Measurements from ENCODE around the gene CEMIP. TPM values are rescaled to one million over a fixed set of nuclear protein-coding genes. Genes with fewer than 3 reads are reported as not detected.
"Not testable (repeated sequence)": the region's sequence is repeated elsewhere in the genome, so short reads cannot be mapped to it uniquely, and the experiment has no call there.

The CEMIP gene
- total RNA-seq, 2 experiments from 2014 or later, result not detected

GRCh38 chr15:80949756-80950155, 170.6 kb downstream of the CEMIP start:
- Mint-ChIP-seq H3K4me3 (no peak overlapping the region), H3K9me3 (no peaks in the 10 kb centered on the region), H3K36me3 (ENCODE audit: low read depth) (peaks cover 16% of the 10 kb centered on the region), H3K27ac (no peak overlapping the region), H3K27me3 (no peaks in the 10 kb centered on the region), H3K4me1 (no peaks in the 10 kb centered on the region)
- no peak for DNase-seq
- POLR2A ChIA-PET, result no interaction called here
- CTCF ChIA-PET, result no interaction called here

- Mint-ChIP-seq H3K36me3 (ENCODE audit: low read depth) (peaks cover 18% of the 10 kb centered on the region), H3K27me3 (no peaks in the 10 kb centered on the region), H3K9me3 (no peaks in the 10 kb centered on the region), H3K4me3 (no peak overlapping the region), H3K4me1 (peaks cover 2% of the 10 kb centered on the region), H3K27ac (no peak overlapping the region)
- CTCF ChIA-PET, result no interaction called here
- DNase-seq, result no peak
- POLR2A ChIA-PET, result no interaction called here
Observed at GRCh38 chr15:80950291-80951078, 171.3 kb downstream of the CEMIP start.

GRCh38 chr15:80951941-80952340, 172.8 kb downstream of the CEMIP start:
- ChIA-PET CTCF (interaction anchor here (0.6 to 1.2 kb wide), 2 partner anchors 18 to 24 kb away, joined by 3 to 4 read pairs; no protein-coding TSS in a partner anchor), POLR2A (no interaction called here)
- peaks cover 16% of the 10 kb centered on the region for H3K36me3 Mint-ChIP-seq (ENCODE audit: low read depth)
- peaks cover 15% of the 10 kb centered on the region for H3K4me1 Mint-ChIP-seq
- H3K4me3 Mint-ChIP-seq, result no peak overlapping the region
- no peak overlapping the region for H3K27ac Mint-ChIP-seq
- H3K9me3 Mint-ChIP-seq, result no peaks in the 10 kb centered on the region
- no peaks in the 10 kb centered on the region for H3K27me3 Mint-ChIP-seq
- no peak for DNase-seq

- no peak for DNase-seq
- ChIA-PET POLR2A (no interaction called here), CTCF (interaction anchor here (0.7 to 1.2 kb wide), 2 partner anchors 16 to 177 kb away, joined by 3 to 4 read pairs; no protein-coding TSS in a partner anchor)
- no peaks in the 10 kb centered on the region for H3K27me3 Mint-ChIP-seq
- H3K27ac Mint-ChIP-seq, result no peak overlapping the region
- H3K36me3 Mint-ChIP-seq (ENCODE audit: low read depth), result peaks cover 14% of the 10 kb centered on the region
- no peaks in the 10 kb centered on the region for H3K9me3 Mint-ChIP-seq
- H3K4me3 Mint-ChIP-seq, result no peak overlapping the region
- peaks cover 15% of the 10 kb centered on the region for H3K4me1 Mint-ChIP-seq
Observed at GRCh38 chr15:80953001-80953952, 174.1 kb downstream of the CEMIP start.

- Mint-ChIP-seq H3K9me3 (no peaks in the 10 kb centered on the region), H3K36me3 (ENCODE audit: low read depth) (peaks cover 17% of the 10 kb centered on the region), H3K27me3 (no peaks in the 10 kb centered on the region), H3K4me1 (peaks cover 15% of the 10 kb centered on the region), H3K27ac (no peak overlapping the region), H3K4me3 (no peak overlapping the region)
- CTCF ChIA-PET, result no interaction called here
- POLR2A ChIA-PET, result no interaction called here
- no peak for DNase-seq
Observed at GRCh38 chr15:80953953-80954778, 175.0 kb downstream of the CEMIP start.

GRCh38 chr15:80955571-80956452, 176.6 kb downstream of the CEMIP start:
- CTCF ChIA-PET, result interaction anchor here (0.8 to 2.1 kb wide), 2 partner anchors 196 to 310 kb away, joined by 3 to 6 read pairs; no protein-coding TSS in a partner anchor
- H3K4me3 Mint-ChIP-seq, H3K9me3 Mint-ChIP-seq, POLR2A ChIA-PET, H3K27me3 Mint-ChIP-seq, H3K27ac Mint-ChIP-seq: not testable (repeated sequence)
- peaks cover 27% of the 10 kb centered on the region for H3K36me3 Mint-ChIP-seq (ENCODE audit: low read depth)
- H3K4me1 Mint-ChIP-seq, result peaks cover 15% of the 10 kb centered on the region
- DNase-seq, result peak; percentile 60

GRCh38 chr15:80957556-80957955, 178.4 kb downstream of the CEMIP start:
- H3K9me3 Mint-ChIP-seq, result no peaks in the 10 kb centered on the region
- H3K4me3 Mint-ChIP-seq, result no peak overlapping the region
- no peak overlapping the region for H3K27ac Mint-ChIP-seq
- POLR2A ChIA-PET, result no interaction called here
- CTCF ChIA-PET, result interaction anchor here (0.8 to 2.1 kb wide), 3 partner anchors 13 to 318 kb away, joined by 3 to 6 read pairs (median 4); no protein-coding TSS in a partner anchor
- no peaks in the 10 kb centered on the region for H3K27me3 Mint-ChIP-seq
- H3K36me3 Mint-ChIP-seq (ENCODE audit: low read depth), result peaks cover 35% of the 10 kb centered on the region
- H3K4me1 Mint-ChIP-seq, result peaks cover 25% of the 10 kb centered on the region
- DNase-seq, result no peak

GRCh38 chr15:80957976-80958375, 178.8 kb downstream of the CEMIP start:
- Mint-ChIP-seq H3K36me3 (ENCODE audit: low read depth) (peaks cover 39% of the 10 kb centered on the region), H3K4me1 (peaks cover 30% of the 10 kb centered on the region), H3K4me3 (no peak overlapping the region), H3K9me3 (no peaks in the 10 kb centered on the region), H3K27ac (no peak overlapping the region), H3K27me3 (no peaks in the 10 kb centered on the region)
- POLR2A ChIA-PET, result no interaction called here
- CTCF ChIA-PET, result interaction anchor here (0.8 to 2.1 kb wide), 3 partner anchors 12 to 318 kb away, joined by 3 to 6 read pairs (median 4); no protein-coding TSS in a partner anchor
- DNase-seq, result no peak

GRCh38 chr15:80958818-80959495, 179.8 kb downstream of the CEMIP start:
- CTCF ChIA-PET, result interaction anchor here (2.5 kb wide), 1 partner anchor 11 kb away, joined by 8 read pairs; no protein-coding TSS in a partner anchor
- no peaks in the 10 kb centered on the region for H3K27me3 Mint-ChIP-seq
- H3K9me3 Mint-ChIP-seq, result no peaks in the 10 kb centered on the region
- peaks cover 36% of the 10 kb centered on the region for H3K4me1 Mint-ChIP-seq
- no peak overlapping the region for H3K4me3 Mint-ChIP-seq
- DNase-seq, result no peak
- no peak overlapping the region for H3K27ac Mint-ChIP-seq
- POLR2A ChIA-PET, result no interaction called here
- H3K36me3 Mint-ChIP-seq (ENCODE audit: low read depth), result peaks cover 49% of the 10 kb centered on the region

GRCh38 chr15:80965454-80965853, 186.3 kb downstream of the CEMIP start:
- H3K9me3 Mint-ChIP-seq, CTCF ChIA-PET: not testable (repeated sequence)

GRCh38 chr15:80966431-80967197, 187.4 kb downstream of the CEMIP start:
- peaks cover 64% of the 10 kb centered on the region for H3K36me3 Mint-ChIP-seq (ENCODE audit: low read depth)
- ChIA-PET POLR2A (no interaction called here), CTCF (interaction anchor here (1.5 kb wide), 1 partner anchor 187 kb away, joined by 5 read pairs; the partner anchor contains the start of gene CEMIP)
- no peak overlapping the region for H3K27ac Mint-ChIP-seq
- H3K4me1 Mint-ChIP-seq, result peaks cover 21% of the 10 kb centered on the region
- DNase-seq, result no peak
- no peak overlapping the region for H3K4me3 Mint-ChIP-seq
- no peaks in the 10 kb centered on the region for H3K27me3 Mint-ChIP-seq
- peaks cover 7% of the 10 kb centered on the region for H3K9me3 Mint-ChIP-seq

More at GRCh38 chr15:80965454-80965853, 186.3 kb downstream of the CEMIP start:
- DNase-seq, H3K27ac Mint-ChIP-seq, POLR2A ChIA-PET, H3K4me3 Mint-ChIP-seq, H3K27me3 Mint-ChIP-seq: not testable (repeated sequence)
- peaks cover 22% of the 10 kb centered on the region for H3K4me1 Mint-ChIP-seq
- peaks cover 69% of the 10 kb centered on the region for H3K36me3 Mint-ChIP-seq (ENCODE audit: low read depth)
